Raji (cell line): ENCODE measurements around the gene NINJ2.

Source experiments
- POLR2A ChIP-seq: IDR thresholded peaks from 2 replicates; pipeline ENCODE4 v1.6.1; 2011; ENCODE audit warnings: low read depth, low read length, control low read depth; ENCODE audit not compliant: insufficient read depth

The NINJ2 gene

GRCh38 chr12:587132-588023 is 75.9 kb downstream of the NINJ2 start:
- no peak for TF ChIP-seq POLR2A

- no peak for TF ChIP-seq POLR2A
Measured at GRCh38 chr12:586318-587071, 76.8 kb downstream of the NINJ2 start.

GRCh38 chr12:585062-586061 is 77.9 kb downstream of the NINJ2 start:
- TF ChIP-seq POLR2A, result no peak

GRCh38 chr12:583251-583869 is 79.9 kb downstream of the NINJ2 start:
- TF ChIP-seq POLR2A, result no peak

GRCh38 chr12:581746-582145 is 81.5 kb downstream of the NINJ2 start:
- TF ChIP-seq POLR2A, result no peak

- no peak for TF ChIP-seq POLR2A
Measured at GRCh38 chr12:581321-581720, 81.9 kb downstream of the NINJ2 start.

- no peak for TF ChIP-seq POLR2A
Measured at GRCh38 chr12:580813-581212, 82.4 kb downstream of the NINJ2 start.

- TF ChIP-seq POLR2A, result no peak
Measured at GRCh38 chr12:579420-580110, 83.7 kb downstream of the NINJ2 start.

- TF ChIP-seq POLR2A, result no peak
Measured at GRCh38 chr12:578748-579419, 84.4 kb downstream of the NINJ2 start.

GRCh38 chr12:576615-577110 is 86.6 kb downstream of the NINJ2 start:
- TF ChIP-seq POLR2A, result no peak

GRCh38 chr12:575948-576614 is 87.2 kb downstream of the NINJ2 start:
- TF ChIP-seq POLR2A, result peak; percentile 69

- no peak for TF ChIP-seq POLR2A
Measured at GRCh38 chr12:575129-575502, 88.1 kb downstream of the NINJ2 start.
